NCI-H345 treated with DMSO at 0.1 percent for 48 hours (cell line): ENCODE results near the gene ACYP1.

Experiments
- DNase-seq: peaks from one replicate; lab custom pipeline; 2025; ENCODE audit not compliant: unreplicated experiment; lab: John Stamatoyannopoulos, UW

Gene ACYP1

GRCh38 chr14:75040959-75041358 is 22.9 kb downstream of the ACYP1 start:
- no peak for DNase-seq

- no peak for DNase-seq
Observed at GRCh38 chr14:75040507-75040906, 23.3 kb downstream of the ACYP1 start.

GRCh38 chr14:75032939-75033338 is 30.9 kb downstream of the ACYP1 start:
- DNase-seq: no peak

GRCh38 chr14:75030147-75030546 is 33.7 kb downstream of the ACYP1 start:
- DNase-seq: no peak

- no peak for DNase-seq
Observed at GRCh38 chr14:75025876-75026275, 37.9 kb downstream of the ACYP1 start.

- no peak for DNase-seq
Observed at GRCh38 chr14:75025082-75025481, 38.7 kb downstream of the ACYP1 start.

GRCh38 chr14:75023108-75023507 is 40.7 kb downstream of the ACYP1 start:
- DNase-seq: no peak

- no peak for DNase-seq
Observed at GRCh38 chr14:75022655-75023054, 41.2 kb downstream of the ACYP1 start.

- DNase-seq: no peak
Observed at GRCh38 chr14:75018694-75019093, 45.1 kb downstream of the ACYP1 start.

GRCh38 chr14:75016815-75017214 is 47.0 kb downstream of the ACYP1 start:
- DNase-seq: no peak

- no peak for DNase-seq
Observed at GRCh38 chr14:75015496-75015895, 48.3 kb downstream of the ACYP1 start.

- no peak for DNase-seq
Observed at GRCh38 chr14:75013290-75013689, 50.5 kb downstream of the ACYP1 start.

- no peak for DNase-seq
Observed at GRCh38 chr14:75011356-75011994, 52.3 kb downstream of the ACYP1 start.

- DNase-seq: no peak
Observed at GRCh38 chr14:75010472-75011093, 53.2 kb downstream of the ACYP1 start.

GRCh38 chr14:75009176-75009575 is 54.6 kb downstream of the ACYP1 start:
- no peak for DNase-seq

GRCh38 chr14:75005357-75005756 is 58.5 kb downstream of the ACYP1 start:
- DNase-seq: no peak

GRCh38 chr14:75003250-75004027 is 60.4 kb downstream of the ACYP1 start:
- no peak for DNase-seq
